ENCODE data around the gene INPP5K.

Gene INPP5K

GRCh38 chr17:1498233-1498632 lies 18.2 kb downstream of the INPP5K start:
- DNase-seq (no peak), ATAC-seq (no peak)
- H3K27me3 Mint-ChIP-seq = no peaks in the 10 kb centered on the region
- no peaks in the 10 kb centered on the region for H3K9me3 Mint-ChIP-seq
- H3K27ac Mint-ChIP-seq = no peak overlapping the region
- peaks cover 9% of the 10 kb centered on the region for H3K4me1 Mint-ChIP-seq
- no peak overlapping the region for H3K4me3 Mint-ChIP-seq

GRCh38 chr17:1497831-1498230 lies 18.6 kb downstream of the INPP5K start:
- H3K9me3 Mint-ChIP-seq = no peaks in the 10 kb centered on the region
- H3K27ac Mint-ChIP-seq = no peak overlapping the region
- H3K4me3 Mint-ChIP-seq = no peak overlapping the region
- H3K4me1 Mint-ChIP-seq = peaks cover 13% of the 10 kb centered on the region
- ATAC-seq = no peak
- no peak for DNase-seq
- H3K27me3 Mint-ChIP-seq = peaks cover 4% of the 10 kb centered on the region

GRCh38 chr17:1496869-1497268 lies 19.5 kb downstream of the INPP5K start:
- Mint-ChIP-seq H3K27ac (no peak overlapping the region), H3K27me3 (peaks cover 13% of the 10 kb centered on the region), H3K9me3 (no peaks in the 10 kb centered on the region), H3K4me1 (peaks cover 22% of the 10 kb centered on the region), H3K4me3 (no peak overlapping the region)
- no peak for DNase-seq
- ATAC-seq = no peak

- no peak for ATAC-seq
- H3K27ac Mint-ChIP-seq = no peak overlapping the region
Observed at GRCh38 chr17:1495265-1495989, 21.0 kb downstream of the INPP5K start.

GRCh38 chr17:1494736-1495253 lies 21.6 kb downstream of the INPP5K start:
- Mint-ChIP-seq H3K27ac (no peak overlapping the region), H3K27me3 (peaks cover 15% of the 10 kb centered on the region), H3K9me3 (no peaks in the 10 kb centered on the region), H3K4me1 (peaks cover 35% of the 10 kb centered on the region), H3K4me3 (no peak overlapping the region)
- DNase-seq (no peak), ATAC-seq (no peak)

More at GRCh38 chr17:1495265-1495989, 21.0 kb downstream of the INPP5K start:
- Mint-ChIP-seq H3K9me3 (no peaks in the 10 kb centered on the region), H3K27me3 (peaks cover 15% of the 10 kb centered on the region), H3K4me3 (no peak overlapping the region), H3K4me1 (peaks cover 31% of the 10 kb centered on the region)
- DNase-seq = no peak

GRCh38 chr17:1494203-1494602 lies 22.2 kb downstream of the INPP5K start:
- no peak overlapping the region for H3K27ac Mint-ChIP-seq
- ATAC-seq (no peak), DNase-seq (no peak)
- H3K4me3 Mint-ChIP-seq = no peak overlapping the region
- H3K27me3 Mint-ChIP-seq = peaks cover 15% of the 10 kb centered on the region
- no peaks in the 10 kb centered on the region for H3K9me3 Mint-ChIP-seq
- peaks cover 35% of the 10 kb centered on the region for H3K4me1 Mint-ChIP-seq

GRCh38 chr17:1493291-1493980 lies 23.0 kb downstream of the INPP5K start:
- Mint-ChIP-seq H3K9me3 (no peaks in the 10 kb centered on the region), H3K4me3 (no peak overlapping the region), H3K27ac (no peak overlapping the region), H3K27me3 (peaks cover 15% of the 10 kb centered on the region), H3K4me1 (peaks cover 37% of the 10 kb centered on the region)
- no peak for ATAC-seq
- no peak for DNase-seq

GRCh38 chr17:1492249-1493206 lies 23.9 kb downstream of the INPP5K start, which contains the start of gene MYO1C:
Gene MYO1C, minus strand, starts transcription at chr17:1492686. Its CDS starts 199 bp downstream, at chr17:1492487.
- no peak for ATAC-seq

GRCh38 chr17:1491443-1492248 lies 24.8 kb downstream of the INPP5K start:
- peak overlapping the region; percentile 88 to 96 for H3K4me3 Mint-ChIP-seq
- peaks cover 53% of the 10 kb centered on the region for H3K4me1 Mint-ChIP-seq
- no peaks in the 10 kb centered on the region for H3K9me3 Mint-ChIP-seq
- no peak for DNase-seq
- peaks cover 15% of the 10 kb centered on the region for H3K27me3 Mint-ChIP-seq
- peak; percentile 66 for ATAC-seq
- peak overlapping the region; percentile 91 to 97 for H3K27ac Mint-ChIP-seq

More at GRCh38 chr17:1492249-1493206, 23.9 kb downstream of the INPP5K start, which contains the start of gene MYO1C:
- H3K27me3 Mint-ChIP-seq = peaks cover 15% of the 10 kb centered on the region
- H3K27ac Mint-ChIP-seq = peak within 1 kb of the TSS; percentile 91 to 97
- H3K9me3 Mint-ChIP-seq = no peaks in the 10 kb centered on the region
- H3K4me1 Mint-ChIP-seq = peaks cover 44% of the 10 kb centered on the region
- DNase-seq = no peak
- H3K4me3 Mint-ChIP-seq = peak within 1 kb of the TSS; percentile 87 to 96

- peak; percentile 49 to 55 for DNase-seq
- Mint-ChIP-seq H3K27ac (peak overlapping the region in 1 of 2 donors; percentile 19), H3K4me3 (peak overlapping the region; percentile 88 to 91), H3K9me3 (no peaks in the 10 kb centered on the region), H3K4me1 (peaks cover 56% of the 10 kb centered on the region), H3K27me3 (peaks cover 15% of the 10 kb centered on the region)
- peak; percentile 74 for ATAC-seq
Observed at GRCh38 chr17:1490643-1491442, 25.6 kb downstream of the INPP5K start.

GRCh38 chr17:1488826-1489270 lies 27.6 kb downstream of the INPP5K start:
- ATAC-seq (no peak), DNase-seq (no peak)
- Mint-ChIP-seq H3K27me3 (peaks cover 15% of the 10 kb centered on the region), H3K4me3 (no peak overlapping the region), H3K4me1 (peaks cover 65% of the 10 kb centered on the region), H3K9me3 (no peaks in the 10 kb centered on the region), H3K27ac (no peak overlapping the region)

GRCh38 chr17:1487939-1488825 lies 28.2 kb downstream of the INPP5K start:
- H3K4me1 Mint-ChIP-seq = peaks cover 60% of the 10 kb centered on the region
- peak overlapping the region; percentile 85 to 87 for H3K4me3 Mint-ChIP-seq
- ATAC-seq = no peak
- DNase-seq = peak; percentile 59 to 64
- H3K27me3 Mint-ChIP-seq = peaks cover 15% of the 10 kb centered on the region
- peak overlapping the region; percentile 61 to 82 for H3K27ac Mint-ChIP-seq
- no peaks in the 10 kb centered on the region for H3K9me3 Mint-ChIP-seq
